ENCODE data around the gene NIN. TPM values are rescaled to one million over a fixed set of nuclear protein-coding genes. Genes with fewer than 3 reads are reported as not detected.

Gene NIN
- total and polyA plus RNA-seq, 2 of the 4 experiments (the other 2 are of a cell fraction) = 15.2 to 98.4 TPM

GRCh38 chr14:50786751-50787464 lies 44.1 kb downstream of the NIN start:
- Histone ChIP-seq H3K9me1 (ENCODE audit: insufficient read depth, low read length) (peaks cover 12% of the 10 kb centered on the region), H2AK5ac (ENCODE audit: low read depth, low read length) (no peak overlapping the region), H3K4me1 (ENCODE audit: control insufficient read depth, insufficient read depth, low read length) (peaks cover 4% of the 10 kb centered on the region), H4K5ac (ENCODE audit: low read depth, low read length) (no peak overlapping the region), H3K56ac (ENCODE audit: extremely low read depth, insufficient read depth, low read length) (no peak overlapping the region), H3K4ac (ENCODE audit: low read depth, low read length) (no peak overlapping the region), H2BK20ac (ENCODE audit: low read depth, low read length) (no peak overlapping the region), H3K4me2 (ENCODE audit: low read depth, low read length) (no peak overlapping the region), H3K79me1 (ENCODE audit: low read depth in 1 of 2, low read length in 2 of 2) (peaks cover 0 to 38% of the 10 kb centered on the region in 2 experiments; a peak in 2 of 4 replicates), H4K91ac (ENCODE audit: insufficient read depth, low read depth, low read length) (no peak overlapping the region), H3K27ac (ENCODE audit: insufficient read depth, low read length) (no peak overlapping the region), H2AFZ (replicated peaks; ENCODE audit: low read length, poor library complexity) (no peak overlapping the region), H3K36me3 (ENCODE audit: control insufficient read depth, insufficient read depth, low read length) (peaks cover 1% of the 10 kb centered on the region), H3K27me3 (ENCODE audit: control insufficient read depth, insufficient read depth, low read length) (no peaks in the 10 kb centered on the region), H3K18ac (ENCODE audit: low read depth, low read length) (no peak overlapping the region), H3K23ac (ENCODE audit: low read depth, low read length) (no peak overlapping the region), H2BK120ac (ENCODE audit: low read depth, low read length) (no peak overlapping the region), H4K20me1 (ENCODE audit: insufficient read depth, low read length) (no peaks in the 10 kb centered on the region), H3K4me3 (ENCODE audit: insufficient read depth, low read depth, low read length) (no peak overlapping the region), H2AK9ac (replicated peaks; ENCODE audit: low read depth, low read length, poor library complexity) (no peak overlapping the region), H3K14ac (replicated peaks; ENCODE audit: low read depth, low read length) (no peak overlapping the region), H2BK5ac (ENCODE audit: low read depth, low read length, poor library complexity, severe bottlenecking) (no peak overlapping the region), H3K9ac (ENCODE audit: low read depth, low read length) (no peak overlapping the region), H2BK15ac (ENCODE audit: low read depth, low read length) (no peak overlapping the region), H4K8ac (ENCODE audit: low read depth in 2 of 2, low read length in 2 of 2) (no peak overlapping the region), H3K9me3 (ENCODE audit: control insufficient read depth, insufficient read depth, low read length) (no peaks in the 10 kb centered on the region)
- TF ChIP-seq ELK1 (IDR thresholded peaks at IDR 0.05; ENCODE audit: borderline replicate concordance, low read depth, low read length) = no peak
- TF ChIP-seq NFE2L2 (IDR thresholded peaks at IDR 0.05; ENCODE audit: low read depth, low read length) = no peak
- TF ChIP-seq CTCF (conservative IDR thresholded peaks at IDR 0.05; ENCODE audit: low read depth, low read length) = no peak
- no peak for TF ChIP-seq SMC3 (IDR thresholded peaks at IDR 0.05; ENCODE audit: low read depth, low read length)
- no peak for TF ChIP-seq RAD21 (IDR thresholded peaks at IDR 0.05; ENCODE audit: low read length)
- no peak for TF ChIP-seq USF2 (IDR thresholded peaks at IDR 0.05; ENCODE audit: low read depth, low read length)
- no peak for TF ChIP-seq MXI1 (IDR thresholded peaks at IDR 0.05; ENCODE audit: borderline replicate concordance, low read depth, low read length)
- TF ChIP-seq BHLHE40 (IDR thresholded peaks at IDR 0.05; ENCODE audit: low read depth, low read length) = no peak
- no peak for TF ChIP-seq CHD1 (IDR thresholded peaks at IDR 0.05; ENCODE audit: low read depth, low read length)
- TF ChIP-seq MAZ (IDR thresholded peaks at IDR 0.05; ENCODE audit: borderline replicate concordance, low read depth, low read length) = no peak
- TF ChIP-seq POLR2A (IDR thresholded peaks at IDR 0.05; ENCODE audit: low read depth, low read length) = no peak
- TF ChIP-seq FOS (IDR thresholded peaks at IDR 0.05; ENCODE audit: low read depth, low read length) = no peak
- no peak for TF ChIP-seq MAFK (IDR thresholded peaks at IDR 0.05; ENCODE audit: low read depth, low read length)
- no peak for TF ChIP-seq RFX5 (IDR thresholded peaks at IDR 0.05; ENCODE audit: low read depth, low read length)
- TF ChIP-seq CEBPB (IDR thresholded peaks at IDR 0.05; ENCODE audit: low read depth, low read length) = no peak
- no peak for TF ChIP-seq RCOR1 (IDR thresholded peaks at IDR 0.05; ENCODE audit: insufficient replicate concordance, low read length)
- CTCF ChIA-PET = interaction anchor here (0.6 to 1.3 kb wide), 4 partner anchors 9 to 1632 kb away, joined by 3 to 7 read pairs (median 3); no protein-coding TSS in a partner anchor
- intact Hi-C loops (cut with micrococcal nuclease) = no loop called here
- no peak for ATAC-seq (ENCODE audit: low read depth)
- no peak for DNase-seq
- dilution Hi-C loops (cut with HindIII; ENCODE audit: low sequenced_read_pairs, unreplicated experiment) = no loop called here
- WGBS, 2 experiments (ENCODE audit: extremely low coverage in 2 of 2, insufficient read length in 1 of 2) = no CpG with 5 or more reads among the region's 3 CpGs
- in situ Hi-C loops (cut with MboI; ENCODE audit: low sequenced_read_pairs) = no loop called here
- POLR2A ChIA-PET (ENCODE audit: unreplicated experiment) = no interaction called here
- no TSS peak for BruUV-seq (replicated peaks)
